Glutamatergic neuron (in vitro differentiated cells): Measurements from ENCODE around the gene BFAR. TPM values are rescaled to one million over a fixed set of nuclear protein-coding genes. Genes with fewer than 3 reads are reported as not detected.
A peak's percentile ranks its signal among the peaks of the same experiment; 100 is the strongest.

Experiments
- DNase-seq: peaks from one replicate; pipeline ENCODE4 v3.0.0; 2022
- H3K27ac Mint-ChIP-seq: one replicate; pipeline ENCODE4 v1.8.0; 2020; ENCODE audit warnings: mild to moderate bottlenecking, mixed read lengths, inconsistent platforms; ENCODE audit not compliant: unreplicated experiment
- H3K27me3 Mint-ChIP-seq: one replicate; pipeline ENCODE4 v1.8.0; 2020; ENCODE audit warnings: mild to moderate bottlenecking, moderate library complexity, mixed read lengths, inconsistent platforms; ENCODE audit not compliant: unreplicated experiment
- H3K36me3 Mint-ChIP-seq: one replicate; pipeline ENCODE4 v1.8.0; 2020; ENCODE audit warnings: mild to moderate bottlenecking, mixed read lengths, inconsistent platforms; ENCODE audit not compliant: unreplicated experiment
- H3K4me1 Mint-ChIP-seq: one replicate; pipeline ENCODE4 v1.8.0; 2020; ENCODE audit warnings: mild to moderate bottlenecking, low read depth, mixed read lengths, inconsistent platforms; ENCODE audit not compliant: unreplicated experiment
- H3K4me3 Mint-ChIP-seq: one replicate; pipeline ENCODE4 v1.8.0; 2020; ENCODE audit warnings: mild to moderate bottlenecking, mixed read lengths, inconsistent platforms; ENCODE audit not compliant: unreplicated experiment
- H3K9me3 Mint-ChIP-seq: one replicate; pipeline ENCODE4 v1.8.0; 2020; ENCODE audit warnings: mild to moderate bottlenecking, moderate library complexity, mixed read lengths, inconsistent platforms; ENCODE audit not compliant: unreplicated experiment
- long read RNA-seq: library from polyadenylated mRNA; unstranded; transcript quantifications from one replicate; pipeline ENCODE4 v2.0.0, GENCODE V29; 2020; ENCODE audit not compliant: unreplicated experiment
- total RNA-seq: library from RNA; stranded (reverse); fragmentation: NEBNext Ultra II Directional; extraction: Animal tissue kit (Norgen Biotek cat#: 25700); gene quantifications from one replicate; pipeline ENCODE4 v1.2.1, GENCODE V29; 2021; ENCODE audit not compliant: unreplicated experiment
- TF ChIP-seq, protein P1 (sequence below): fragments of 200-600 bp; sonication (generic); IDR thresholded peaks from one replicate; pipeline ENCODE4 v1.5.0; 2021; ENCODE audit not compliant: partially characterized antibody, unreplicated experiment

The BFAR gene, protein sequence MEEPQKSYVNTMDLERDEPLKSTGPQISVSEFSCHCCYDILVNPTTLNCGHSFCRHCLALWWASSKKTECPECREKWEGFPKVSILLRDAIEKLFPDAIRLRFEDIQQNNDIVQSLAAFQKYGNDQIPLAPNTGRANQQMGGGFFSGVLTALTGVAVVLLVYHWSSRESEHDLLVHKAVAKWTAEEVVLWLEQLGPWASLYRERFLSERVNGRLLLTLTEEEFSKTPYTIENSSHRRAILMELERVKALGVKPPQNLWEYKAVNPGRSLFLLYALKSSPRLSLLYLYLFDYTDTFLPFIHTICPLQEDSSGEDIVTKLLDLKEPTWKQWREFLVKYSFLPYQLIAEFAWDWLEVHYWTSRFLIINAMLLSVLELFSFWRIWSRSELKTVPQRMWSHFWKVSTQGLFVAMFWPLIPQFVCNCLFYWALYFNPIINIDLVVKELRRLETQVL
- total RNA-seq: 70.7 TPM
- long read RNA-seq, transcript BFAR-201 (8 exons, 3,039 nt): major isoform, 36 of 71 reads
- long read RNA-seq, transcript BFAR-203 (4 exons, 1,414 nt): minor isoform, 19 of 71 reads
- long read RNA-seq, partial matches to known transcripts: 5 of 71 reads
- long read RNA-seq, other reads (novel, unspliced or antisense): 9 of 71 reads

- DNase-seq: peak; percentile 100
- Mint-ChIP-seq H3K27ac (peak within 1 kb of the TSS; percentile 99), H3K4me1 (peaks cover 37% of the 10 kb centered on the region), H3K4me3 (peak within 1 kb of the TSS; percentile 99), H3K9me3 (peaks cover 7% of the 10 kb centered on the region), H3K36me3 (no peaks in the 10 kb centered on the region), H3K27me3 (peaks cover 2% of the 10 kb centered on the region)
- TF ChIP-seq, protein P1, sequence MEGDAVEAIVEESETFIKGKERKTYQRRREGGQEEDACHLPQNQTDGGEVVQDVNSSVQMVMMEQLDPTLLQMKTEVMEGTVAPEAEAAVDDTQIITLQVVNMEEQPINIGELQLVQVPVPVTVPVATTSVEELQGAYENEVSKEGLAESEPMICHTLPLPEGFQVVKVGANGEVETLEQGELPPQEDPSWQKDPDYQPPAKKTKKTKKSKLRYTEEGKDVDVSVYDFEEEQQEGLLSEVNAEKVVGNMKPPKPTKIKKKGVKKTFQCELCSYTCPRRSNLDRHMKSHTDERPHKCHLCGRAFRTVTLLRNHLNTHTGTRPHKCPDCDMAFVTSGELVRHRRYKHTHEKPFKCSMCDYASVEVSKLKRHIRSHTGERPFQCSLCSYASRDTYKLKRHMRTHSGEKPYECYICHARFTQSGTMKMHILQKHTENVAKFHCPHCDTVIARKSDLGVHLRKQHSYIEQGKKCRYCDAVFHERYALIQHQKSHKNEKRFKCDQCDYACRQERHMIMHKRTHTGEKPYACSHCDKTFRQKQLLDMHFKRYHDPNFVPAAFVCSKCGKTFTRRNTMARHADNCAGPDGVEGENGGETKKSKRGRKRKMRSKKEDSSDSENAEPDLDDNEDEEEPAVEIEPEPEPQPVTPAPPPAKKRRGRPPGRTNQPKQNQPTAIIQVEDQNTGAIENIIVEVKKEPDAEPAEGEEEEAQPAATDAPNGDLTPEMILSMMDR: no peak
These were observed at the start of gene BFAR for GRCh38 chr16:14632693-14633569. Gene BFAR, plus strand, starts transcription at chr16:14632951. Its CDS starts 11,396 bp downstream, at chr16:14644347.

DNA sequence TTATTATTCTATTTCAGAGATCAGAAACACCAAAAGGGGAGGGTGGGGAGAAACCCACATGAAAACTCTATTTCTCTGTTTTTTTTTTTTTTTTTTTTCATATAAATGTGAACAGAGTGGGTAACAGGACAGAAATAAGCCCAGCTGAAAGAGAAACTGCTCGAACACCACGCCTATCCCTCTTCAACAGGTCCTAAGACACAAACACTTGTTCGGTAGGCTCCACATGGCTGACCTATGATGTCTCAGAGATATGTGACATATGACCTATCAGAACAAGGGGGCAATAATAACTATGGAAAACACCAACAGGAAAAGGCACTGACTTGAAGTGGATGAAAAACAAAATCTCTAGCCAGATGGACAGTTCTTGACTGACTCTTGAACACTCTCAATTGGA is 47.5 kb upstream of the BFAR start:
- Mint-ChIP-seq H3K4me3 (no peak overlapping the region), H3K36me3 (peaks cover 6% of the 10 kb centered on the region), H3K27ac (no peak overlapping the region), H3K9me3 (peaks cover 1% of the 10 kb centered on the region), H3K27me3 (no peaks in the 10 kb centered on the region), H3K4me1 (no peaks in the 10 kb centered on the region)
- TF ChIP-seq, protein P1: no peak
- no peak for DNase-seq

GRCh38 chr16:14586637-14587305 is 46.0 kb upstream of the BFAR start:
- TF ChIP-seq, protein P1: no peak
- Mint-ChIP-seq H3K27ac (no peak overlapping the region), H3K4me3 (no peak overlapping the region), H3K27me3 (no peaks in the 10 kb centered on the region), H3K9me3 (peaks cover 1% of the 10 kb centered on the region), H3K36me3 (peaks cover 6% of the 10 kb centered on the region), H3K4me1 (no peaks in the 10 kb centered on the region)
- DNase-seq: no peak

DNA sequence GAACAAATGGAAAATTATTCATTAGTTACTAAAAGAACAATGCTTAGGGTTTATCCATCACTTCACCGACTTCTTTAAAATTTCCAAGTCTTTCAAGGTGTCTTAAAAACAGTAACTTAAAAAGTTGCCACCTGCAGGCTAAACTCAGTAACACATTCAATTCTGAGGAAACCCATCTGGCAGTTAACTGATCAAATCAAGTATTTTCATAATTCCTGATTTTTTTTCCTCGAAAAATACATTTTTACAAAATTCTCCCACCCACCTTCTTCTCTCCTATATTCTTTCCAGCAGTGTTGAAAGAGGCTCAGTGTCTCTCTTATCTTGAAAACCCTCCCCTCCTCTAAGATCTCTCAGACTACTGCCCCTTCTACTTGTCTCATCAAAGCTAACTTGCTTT is 32.6 kb upstream of the BFAR start:
- H3K27ac Mint-ChIP-seq: no peak overlapping the region
- H3K4me1 Mint-ChIP-seq: no peaks in the 10 kb centered on the region
- TF ChIP-seq, protein P1: peak; percentile 79
- no peaks in the 10 kb centered on the region for H3K27me3 Mint-ChIP-seq
- H3K9me3 Mint-ChIP-seq: no peaks in the 10 kb centered on the region
- no peak overlapping the region for H3K4me3 Mint-ChIP-seq
- no peak for DNase-seq
- H3K36me3 Mint-ChIP-seq: peaks cover 16% of the 10 kb centered on the region
